LNCaP clone FGC (cell line): ENCODE measurements around the gene MATK.

Source experiments
- DNase-seq: peaks from one replicate; pipeline ENCODE4 v3.0.0-alpha.2; 2011; ENCODE audit warnings: low read depth
- H3K4me3 ChIP-seq: 2 replicates; pipeline ENCODE4 v1.5.1; 2011; ENCODE audit warnings: mild to moderate bottlenecking, low read depth, low read length, control low read depth
- TF ChIP-seq, protein P1 (sequence below): IDR thresholded peaks from 2 replicates; pipeline ENCODE4 v1.5.1; 2012; ENCODE audit warnings: mild to moderate bottlenecking; ENCODE audit not compliant: control insufficient read depth, insufficient read depth; ENCODE audit errors: extremely low read depth

Gene MATK

GRCh38 chr19:3830621-3831589 lies 44.7 kb upstream of the MATK start:
- TF ChIP-seq, protein P1, sequence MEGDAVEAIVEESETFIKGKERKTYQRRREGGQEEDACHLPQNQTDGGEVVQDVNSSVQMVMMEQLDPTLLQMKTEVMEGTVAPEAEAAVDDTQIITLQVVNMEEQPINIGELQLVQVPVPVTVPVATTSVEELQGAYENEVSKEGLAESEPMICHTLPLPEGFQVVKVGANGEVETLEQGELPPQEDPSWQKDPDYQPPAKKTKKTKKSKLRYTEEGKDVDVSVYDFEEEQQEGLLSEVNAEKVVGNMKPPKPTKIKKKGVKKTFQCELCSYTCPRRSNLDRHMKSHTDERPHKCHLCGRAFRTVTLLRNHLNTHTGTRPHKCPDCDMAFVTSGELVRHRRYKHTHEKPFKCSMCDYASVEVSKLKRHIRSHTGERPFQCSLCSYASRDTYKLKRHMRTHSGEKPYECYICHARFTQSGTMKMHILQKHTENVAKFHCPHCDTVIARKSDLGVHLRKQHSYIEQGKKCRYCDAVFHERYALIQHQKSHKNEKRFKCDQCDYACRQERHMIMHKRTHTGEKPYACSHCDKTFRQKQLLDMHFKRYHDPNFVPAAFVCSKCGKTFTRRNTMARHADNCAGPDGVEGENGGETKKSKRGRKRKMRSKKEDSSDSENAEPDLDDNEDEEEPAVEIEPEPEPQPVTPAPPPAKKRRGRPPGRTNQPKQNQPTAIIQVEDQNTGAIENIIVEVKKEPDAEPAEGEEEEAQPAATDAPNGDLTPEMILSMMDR = no peak
- no peak overlapping the region for H3K4me3 ChIP-seq
- no peak for DNase-seq

GRCh38 chr19:3827306-3827705 lies 41.1 kb upstream of the MATK start:
- no peak for DNase-seq
- TF ChIP-seq, protein P1 = no peak
- H3K4me3 ChIP-seq = no peak overlapping the region

DNA sequence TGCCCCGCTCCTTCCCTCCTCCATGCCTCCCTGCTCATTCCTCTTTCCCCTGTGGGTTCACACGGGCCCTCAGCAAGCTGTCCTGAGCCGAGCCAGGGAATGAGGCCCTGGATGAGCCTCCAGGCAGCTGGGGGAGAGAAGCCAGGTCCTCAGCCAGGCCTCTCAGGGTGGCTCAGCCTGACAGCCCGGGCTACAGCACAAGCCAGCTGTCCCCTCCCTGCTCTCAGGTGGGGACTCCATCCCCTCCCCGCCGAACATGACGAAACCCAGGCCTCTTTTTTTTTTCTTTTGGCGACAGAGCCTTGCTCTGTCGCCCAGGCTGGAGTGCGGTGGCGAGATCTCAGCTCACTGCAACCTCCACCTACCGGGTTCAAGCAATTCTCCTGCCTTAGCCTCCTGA lies 40.0 kb upstream of the MATK start:
- TF ChIP-seq, protein P1 = no peak
- no peak for DNase-seq
- H3K4me3 ChIP-seq = no peak overlapping the region

- no peak for DNase-seq
- H3K4me3 ChIP-seq = no peak overlapping the region
- TF ChIP-seq, protein P1 = no peak
Measured at GRCh38 chr19:3825286-3825956, 39.2 kb upstream of the MATK start.

DNA sequence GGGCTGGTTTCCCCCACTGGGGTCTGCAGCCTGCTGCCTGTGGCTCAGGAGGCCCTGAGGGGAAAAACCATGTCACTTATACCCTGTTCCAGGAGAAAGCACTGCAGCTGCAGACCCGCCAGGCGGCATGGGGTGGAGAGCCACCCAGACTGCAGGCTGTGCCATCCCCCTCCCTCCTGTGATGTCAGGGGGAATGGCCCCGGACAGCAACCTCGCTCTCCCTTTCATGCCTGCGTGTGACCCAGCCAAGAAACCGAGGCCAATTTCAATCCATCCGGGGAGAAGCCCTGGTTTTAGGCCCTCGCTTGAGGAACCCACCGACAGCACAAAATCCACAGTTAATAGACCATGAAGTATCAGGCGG lies 37.2 kb upstream of the MATK start:
- DNase-seq = no peak
- TF ChIP-seq, protein P1 = no peak

DNA sequence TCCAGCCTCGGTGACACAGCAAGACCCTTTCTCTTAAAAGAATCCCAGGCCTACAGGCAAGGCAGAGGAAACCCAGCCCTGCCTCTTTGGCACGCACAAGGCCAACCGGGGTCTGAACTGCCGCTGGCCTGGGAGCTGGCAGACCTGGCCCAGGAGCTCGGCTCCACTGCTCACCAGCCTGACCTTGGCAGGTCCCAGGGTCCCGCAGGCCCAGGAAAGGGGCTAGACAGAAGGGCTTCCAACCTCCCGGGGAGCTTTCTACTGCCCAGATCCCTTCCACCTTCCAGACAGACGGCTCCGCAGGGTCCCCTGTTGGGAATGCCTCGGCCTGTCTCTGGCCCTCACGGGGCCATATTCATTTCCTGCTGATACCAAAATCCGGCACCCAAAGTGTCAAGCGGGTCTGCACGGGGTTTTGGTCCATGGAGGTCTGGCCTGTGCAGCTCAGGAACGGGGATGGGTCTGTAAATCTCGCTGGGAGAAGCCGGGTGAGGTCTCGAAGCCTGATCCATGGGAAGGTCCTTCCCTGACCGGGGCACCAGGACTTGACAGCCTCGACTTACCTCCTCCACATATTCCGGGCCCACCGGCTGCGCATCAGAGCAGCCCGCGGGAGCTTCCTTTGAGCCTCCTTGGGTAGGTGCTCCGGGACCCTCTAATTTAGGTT lies 36.6 kb upstream of the MATK start:
- TF ChIP-seq, protein P1 = no peak

More for the DNA sequence above, 37.2 kb upstream of the MATK start:
- H3K4me3 ChIP-seq = no peak overlapping the region

More for the DNA sequence above, 36.6 kb upstream of the MATK start:
- DNase-seq = no peak
- H3K4me3 ChIP-seq = no peak overlapping the region
